ENCODE results near the gene PTPRZ1. TPM values are rescaled to one million over a fixed set of nuclear protein-coding genes. Genes with fewer than 3 reads are reported as not detected.

Gene PTPRZ1
- polyA plus RNA-seq, 4 donors: 1.2 to 6.3 (median 3.8) TPM

- DNase-seq (ENCODE audit: low read depth in 4 of 4, low spot score in 3 of 4): no peak
Measured at GRCh38 chr7:121953164-121953563, 80.2 kb downstream of the PTPRZ1 start.

- DNase-seq (ENCODE audit: low read depth in 4 of 4, low spot score in 3 of 4): no peak
Measured at GRCh38 chr7:121953601-121954000, 80.6 kb downstream of the PTPRZ1 start.

GRCh38 chr7:121954803-121955202 is 81.8 kb downstream of the PTPRZ1 start:
- DNase-seq (ENCODE audit: low read depth in 4 of 4, low spot score in 3 of 4): no peak

- DNase-seq (ENCODE audit: low read depth in 4 of 4, low spot score in 3 of 4): no peak
Measured at GRCh38 chr7:121957626-121958025, 84.7 kb downstream of the PTPRZ1 start.

GRCh38 chr7:121960678-121961077 is 87.7 kb downstream of the PTPRZ1 start:
- no peak for DNase-seq (ENCODE audit: low read depth in 4 of 4, low spot score in 3 of 4)

- DNase-seq (ENCODE audit: low read depth in 4 of 4, low spot score in 3 of 4): no peak
Measured at GRCh38 chr7:121961089-121961867, 88.3 kb downstream of the PTPRZ1 start.

GRCh38 chr7:121966276-121966934 is 93.4 kb downstream of the PTPRZ1 start:
- no peak for DNase-seq (ENCODE audit: low read depth in 4 of 4, low spot score in 3 of 4)

GRCh38 chr7:121966935-121967332 is 94.0 kb downstream of the PTPRZ1 start:
- no peak for DNase-seq (ENCODE audit: low read depth in 4 of 4, low spot score in 3 of 4)

GRCh38 chr7:121985476-121986030 is 112.6 kb downstream of the PTPRZ1 start:
- DNase-seq (ENCODE audit: low read depth in 4 of 4, low spot score in 3 of 4): no peak

GRCh38 chr7:121992068-121992467 is 119.1 kb downstream of the PTPRZ1 start:
- no peak for DNase-seq (ENCODE audit: low read depth in 4 of 4, low spot score in 3 of 4)

- peak; percentile 26 to 59 (median 32) for DNase-seq (ENCODE audit: low read depth in 4 of 4, low spot score in 3 of 4)
Measured at GRCh38 chr7:121994625-121995410, 121.9 kb downstream of the PTPRZ1 start.

GRCh38 chr7:122006687-122007086 is 133.7 kb downstream of the PTPRZ1 start:
- DNase-seq (ENCODE audit: low read depth in 4 of 4, low spot score in 3 of 4): no peak

GRCh38 chr7:122010116-122010515 is 137.2 kb downstream of the PTPRZ1 start:
- DNase-seq (ENCODE audit: low read depth in 4 of 4, low spot score in 3 of 4): no peak

GRCh38 chr7:122013065-122013464 is 140.1 kb downstream of the PTPRZ1 start:
- no peak for DNase-seq (ENCODE audit: low read depth in 4 of 4, low spot score in 3 of 4)

GRCh38 chr7:122013630-122014029 is 140.7 kb downstream of the PTPRZ1 start:
- no peak for DNase-seq (ENCODE audit: low read depth in 4 of 4, low spot score in 3 of 4)

GRCh38 chr7:122014697-122015096 is 141.7 kb downstream of the PTPRZ1 start:
- DNase-seq (ENCODE audit: low read depth in 4 of 4, low spot score in 3 of 4): no peak

GRCh38 chr7:122018032-122018431 is 145.1 kb downstream of the PTPRZ1 start:
- no peak for DNase-seq (ENCODE audit: low read depth in 4 of 4, low spot score in 3 of 4)

GRCh38 chr7:122027058-122027457 is 154.1 kb downstream of the PTPRZ1 start:
- no peak for DNase-seq (ENCODE audit: low read depth in 4 of 4, low spot score in 3 of 4)

GRCh38 chr7:122033641-122034040 is 160.7 kb downstream of the PTPRZ1 start:
- DNase-seq (ENCODE audit: low read depth in 4 of 4, low spot score in 3 of 4): no peak

- DNase-seq (ENCODE audit: low read depth in 4 of 4, low spot score in 3 of 4): no peak
Measured at GRCh38 chr7:122035876-122036275, 162.9 kb downstream of the PTPRZ1 start.

GRCh38 chr7:122038134-122038533 is 165.2 kb downstream of the PTPRZ1 start:
- no peak for DNase-seq (ENCODE audit: low read depth in 4 of 4, low spot score in 3 of 4)

All from left renal pelvis (tissue), 4 donors.